WI38 (cell line): ENCODE measurements around the gene CA11.

ENCODE experiments used
- H3K4me3 ChIP-seq: 2 replicates; pipeline ENCODE4 v1.5.1; 2011; ENCODE audit warnings: low read depth, mild to moderate bottlenecking, control low read depth, low read length
- TF ChIP-seq, protein P1 (sequence below): IDR thresholded peaks from 2 replicates; pipeline ENCODE4 v1.5.1; 2012; ENCODE audit warnings: low read depth, mild to moderate bottlenecking, control low read depth, low read length

Gene CA11

DNA sequence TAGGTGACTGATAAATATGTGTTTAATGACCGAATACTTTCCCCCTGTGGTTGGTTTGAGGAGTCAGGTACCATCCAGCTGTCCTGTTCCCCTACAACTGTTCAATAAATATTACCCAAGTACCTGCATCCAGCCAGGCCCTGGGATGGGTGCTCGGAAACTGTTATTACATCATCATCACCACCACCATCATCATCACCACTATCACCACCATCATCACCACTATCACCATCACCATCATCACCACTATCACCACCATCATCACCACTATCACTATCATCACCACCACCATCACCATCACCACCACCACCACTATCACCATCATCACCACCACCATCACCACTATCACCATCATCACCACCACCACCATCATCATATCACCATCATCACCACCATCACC is 22.8 kb upstream of the CA11 start:
- TF ChIP-seq, protein P1, sequence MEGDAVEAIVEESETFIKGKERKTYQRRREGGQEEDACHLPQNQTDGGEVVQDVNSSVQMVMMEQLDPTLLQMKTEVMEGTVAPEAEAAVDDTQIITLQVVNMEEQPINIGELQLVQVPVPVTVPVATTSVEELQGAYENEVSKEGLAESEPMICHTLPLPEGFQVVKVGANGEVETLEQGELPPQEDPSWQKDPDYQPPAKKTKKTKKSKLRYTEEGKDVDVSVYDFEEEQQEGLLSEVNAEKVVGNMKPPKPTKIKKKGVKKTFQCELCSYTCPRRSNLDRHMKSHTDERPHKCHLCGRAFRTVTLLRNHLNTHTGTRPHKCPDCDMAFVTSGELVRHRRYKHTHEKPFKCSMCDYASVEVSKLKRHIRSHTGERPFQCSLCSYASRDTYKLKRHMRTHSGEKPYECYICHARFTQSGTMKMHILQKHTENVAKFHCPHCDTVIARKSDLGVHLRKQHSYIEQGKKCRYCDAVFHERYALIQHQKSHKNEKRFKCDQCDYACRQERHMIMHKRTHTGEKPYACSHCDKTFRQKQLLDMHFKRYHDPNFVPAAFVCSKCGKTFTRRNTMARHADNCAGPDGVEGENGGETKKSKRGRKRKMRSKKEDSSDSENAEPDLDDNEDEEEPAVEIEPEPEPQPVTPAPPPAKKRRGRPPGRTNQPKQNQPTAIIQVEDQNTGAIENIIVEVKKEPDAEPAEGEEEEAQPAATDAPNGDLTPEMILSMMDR = no peak

DNA sequence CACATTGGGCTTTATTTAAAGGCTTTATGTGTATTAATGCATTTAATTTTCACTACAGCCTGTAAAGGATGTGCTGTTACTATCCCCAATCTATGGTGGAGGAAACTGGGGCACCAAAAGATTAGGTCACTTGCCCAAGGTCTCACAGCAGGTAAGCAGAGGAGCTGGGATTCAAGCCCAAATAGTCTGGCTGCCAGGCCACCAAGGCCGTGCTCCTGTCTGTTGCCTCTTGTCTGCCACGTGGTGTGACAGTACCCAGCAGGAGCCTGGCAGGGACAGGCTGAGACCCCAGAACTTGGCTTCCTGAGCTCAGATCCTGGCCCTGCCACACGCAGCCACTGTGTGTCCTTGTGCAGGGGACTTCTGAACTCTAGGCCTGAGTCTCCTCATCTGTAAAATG is 22.3 kb upstream of the CA11 start:
- TF ChIP-seq, protein P1 = no peak
- H3K4me3 ChIP-seq = no peak overlapping the region

More for the DNA sequence above, 22.8 kb upstream of the CA11 start:
- no peak overlapping the region for H3K4me3 ChIP-seq

DNA sequence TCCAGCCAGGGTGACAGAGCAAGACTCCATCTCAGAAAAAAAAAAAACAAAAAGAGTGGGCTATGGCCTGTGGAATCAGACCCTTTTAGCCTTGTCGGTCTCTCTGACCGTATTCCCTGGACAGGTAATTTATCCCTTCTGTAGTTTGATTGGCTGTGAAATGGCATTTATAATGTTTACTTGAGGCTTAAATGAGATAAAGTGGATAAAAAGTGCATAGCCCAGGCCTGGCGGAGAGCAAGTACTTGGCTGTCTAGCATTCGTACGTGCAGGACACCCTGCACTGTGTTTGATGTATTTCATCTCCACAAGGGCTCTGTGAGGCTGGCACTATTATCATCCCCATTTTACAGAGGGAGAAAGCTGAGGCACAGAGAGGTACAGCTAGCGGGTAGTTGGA is 19.8 kb upstream of the CA11 start:
- H3K4me3 ChIP-seq = no peak overlapping the region
- TF ChIP-seq, protein P1 = no peak

DNA sequence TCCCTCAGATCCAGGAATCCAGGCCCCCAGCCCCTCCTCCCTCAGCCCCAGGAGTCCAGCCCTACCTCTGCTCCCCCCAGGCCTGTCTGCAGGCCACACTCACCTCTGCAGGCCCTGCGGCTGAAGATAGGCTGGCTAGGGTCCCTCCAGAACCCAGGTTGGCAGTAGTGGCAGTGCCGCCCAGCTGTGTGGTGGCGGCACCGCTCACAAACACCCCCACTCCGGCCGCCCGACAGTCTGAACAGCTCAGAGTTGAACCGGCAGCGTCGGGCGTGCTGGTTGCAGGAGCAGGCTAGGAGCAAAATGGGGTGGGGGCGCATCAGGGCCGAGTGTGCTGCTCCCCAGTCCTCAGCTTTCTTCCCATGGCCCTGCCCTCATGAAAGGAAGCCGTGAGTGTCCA is 18.5 kb upstream of the CA11 start:
- TF ChIP-seq, protein P1 = no peak
- H3K4me3 ChIP-seq = no peak overlapping the region

DNA sequence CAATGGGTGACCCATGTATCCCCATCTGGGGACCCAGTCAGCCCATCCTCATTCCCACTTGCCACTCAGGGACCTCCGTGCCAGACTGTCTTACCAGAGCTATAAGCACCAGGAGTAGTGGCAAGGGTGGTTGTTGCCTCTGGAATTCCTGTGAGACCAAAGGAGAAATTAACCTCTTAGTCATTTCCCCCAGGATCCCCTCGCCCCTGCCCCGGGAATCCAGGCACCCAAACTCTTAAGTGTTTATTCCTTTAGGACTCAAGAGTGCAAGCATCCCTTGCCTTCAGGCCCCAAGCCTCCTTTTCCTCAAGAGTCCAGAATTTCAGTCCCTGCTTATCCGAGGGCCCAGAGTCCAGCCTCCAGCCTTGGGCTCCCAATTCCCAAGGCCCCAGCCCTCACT is 17.7 kb upstream of the CA11 start:
- H3K4me3 ChIP-seq = no peak overlapping the region
- TF ChIP-seq, protein P1 = no peak

DNA sequence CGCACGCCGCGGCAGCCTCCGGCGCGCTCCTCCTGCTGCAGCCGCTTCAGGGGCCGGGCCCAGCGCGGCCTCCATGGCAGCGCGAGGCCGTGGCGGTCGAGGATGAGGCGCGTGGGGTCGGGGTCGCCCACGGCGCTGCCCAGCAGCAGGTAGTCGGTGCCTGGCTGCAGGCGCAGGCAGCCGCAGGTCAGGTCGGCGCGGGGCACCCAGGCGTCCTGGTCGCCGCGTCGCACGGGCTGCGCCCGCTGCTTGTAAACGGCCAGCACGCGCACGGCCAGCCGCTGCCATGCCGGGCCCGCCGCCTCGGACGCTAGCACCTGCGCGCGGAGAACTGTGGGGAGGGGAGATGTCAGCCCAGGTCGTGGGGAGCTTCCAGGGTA is 15.7 kb upstream of the CA11 start:
- no peak overlapping the region for H3K4me3 ChIP-seq
- TF ChIP-seq, protein P1 = no peak

DNA sequence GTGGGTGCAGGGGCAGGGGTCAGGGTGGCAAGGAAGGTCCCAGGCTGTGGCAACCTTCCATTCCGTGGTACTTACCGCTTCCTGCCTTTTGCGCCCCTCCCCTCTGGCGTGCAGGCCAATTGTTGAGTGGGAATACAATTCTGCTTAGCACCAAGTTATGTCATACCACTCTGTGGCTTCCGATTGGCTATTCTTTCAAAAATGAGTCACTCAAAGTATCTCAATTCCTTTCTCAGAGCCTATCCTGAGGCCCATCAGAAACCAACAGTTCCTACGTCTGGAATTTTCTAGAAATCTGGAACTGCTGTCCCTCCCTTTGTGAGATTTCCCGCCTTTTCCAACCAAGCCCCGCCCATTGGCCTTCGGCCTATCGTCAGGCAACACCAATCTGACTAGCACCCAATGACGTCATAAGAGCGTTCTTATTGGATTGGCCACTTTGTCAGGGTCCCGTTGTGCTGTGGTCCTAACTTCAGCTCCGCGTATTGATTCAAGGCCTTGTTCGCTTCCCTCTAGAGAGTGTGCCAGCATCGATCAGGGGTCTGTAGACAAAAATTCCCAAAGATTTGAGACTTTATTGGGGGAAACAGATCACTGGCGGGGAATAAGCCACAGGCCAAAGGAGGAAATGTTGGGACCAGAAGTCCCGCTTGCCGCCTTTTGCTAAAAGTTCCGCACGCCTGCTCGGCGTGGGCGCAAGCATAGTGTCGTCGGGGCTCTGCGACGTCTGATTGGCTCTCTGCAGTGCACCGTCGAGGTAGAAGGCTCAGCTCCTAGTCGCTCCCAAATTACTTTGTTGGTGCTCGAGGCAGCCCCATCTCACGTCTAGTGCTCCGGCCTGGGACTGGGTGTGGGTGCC is 15.1 kb upstream of the CA11 start:
- no peak overlapping the region for H3K4me3 ChIP-seq
- TF ChIP-seq, protein P1 = no peak
